GM18517 (cell line): Measurements from ENCODE around the gene FAP.

Source experiments
- ATAC-seq: cut with Tn5 transposase; IDR thresholded peaks from one replicate; pipeline ENCODE4 v1.9.1; 2021; ENCODE audit warnings: mild to moderate bottlenecking, moderate library complexity; ENCODE audit not compliant: unreplicated experiment

The FAP gene

GRCh38 chr2:162196638-162197037 lies 46.6 kb downstream of the FAP start:
- ATAC-seq = no peak

- no peak for ATAC-seq
These were observed 54.8 kb downstream of the FAP start for GRCh38 chr2:162188451-162188850.

GRCh38 chr2:162185541-162186232 lies 57.6 kb downstream of the FAP start:
- no peak for ATAC-seq

GRCh38 chr2:162184821-162185450 lies 58.3 kb downstream of the FAP start:
- ATAC-seq = no peak

- ATAC-seq = no peak
These were observed 58.9 kb downstream of the FAP start for GRCh38 chr2:162184359-162184758.

- ATAC-seq = no peak
These were observed 60.9 kb downstream of the FAP start for GRCh38 chr2:162182395-162182794.

- ATAC-seq = no peak
These were observed 65.9 kb downstream of the FAP start for GRCh38 chr2:162177301-162177700.

- no peak for ATAC-seq
These were observed 67.5 kb downstream of the FAP start for GRCh38 chr2:162175714-162176113.

GRCh38 chr2:162174746-162175145 lies 68.5 kb downstream of the FAP start:
- ATAC-seq = no peak

GRCh38 chr2:162172802-162173370 lies 70.4 kb downstream of the FAP start:
- ATAC-seq = no peak

- ATAC-seq = no peak
These were observed 76.5 kb downstream of the FAP start for GRCh38 chr2:162166745-162167144.

GRCh38 chr2:162166174-162166573 lies 77.1 kb downstream of the FAP start:
- ATAC-seq = no peak

GRCh38 chr2:162164802-162165201 lies 78.4 kb downstream of the FAP start:
- ATAC-seq = no peak

- ATAC-seq = no peak
These were observed 83.8 kb downstream of the FAP start for GRCh38 chr2:162159446-162159845.

- no peak for ATAC-seq
These were observed 87.1 kb downstream of the FAP start for GRCh38 chr2:162156149-162156548.

- no peak for ATAC-seq
These were observed 88.2 kb downstream of the FAP start for GRCh38 chr2:162155093-162155492.

- ATAC-seq = peak; percentile 97
These were observed 89.5 kb downstream of the FAP start for GRCh38 chr2:162153608-162154224.

- no peak for ATAC-seq
These were observed 91.1 kb downstream of the FAP start, which contains the start of gene GCG for GRCh38 chr2:162152147-162152546. Gene GCG (minus strand): TSS chr2:162152247. CDS start chr2:162149178, 3,069 bp downstream.

GRCh38 chr2:162149940-162150339 lies 93.3 kb downstream of the FAP start:
- no peak for ATAC-seq

GRCh38 chr2:162149466-162149865 lies 93.8 kb downstream of the FAP start:
- no peak for ATAC-seq

GRCh38 chr2:162148956-162149355 lies 94.3 kb downstream of the FAP start:
- no peak for ATAC-seq

- ATAC-seq = no peak
These were observed 99.3 kb downstream of the FAP start for GRCh38 chr2:162143969-162144368.
